Endothelial cell (in vitro differentiated cells): ENCODE results near the gene PLA2G15. TPM values are rescaled to one million over a fixed set of nuclear protein-coding genes. Genes with fewer than 3 reads are reported as not detected.

Experiments
- DNase-seq: peaks from one replicate; pipeline ENCODE4 v3.0.0; 2021; ENCODE audit warnings: low spot score
- H3K27ac Mint-ChIP-seq: one replicate; pipeline ENCODE4 v1.8.0; 2021; ENCODE audit warnings: mixed read lengths, inconsistent platforms; ENCODE audit not compliant: unreplicated experiment
- H3K27me3 Mint-ChIP-seq: one replicate; pipeline ENCODE4 v1.8.0; 2021; ENCODE audit warnings: mild to moderate bottlenecking, moderate library complexity, mixed read lengths, inconsistent platforms; ENCODE audit not compliant: unreplicated experiment
- H3K36me3 Mint-ChIP-seq: one replicate; pipeline ENCODE4 v1.8.0; 2021; ENCODE audit warnings: mild to moderate bottlenecking, low read depth, mixed read lengths, inconsistent platforms; ENCODE audit not compliant: unreplicated experiment
- H3K4me1 Mint-ChIP-seq: one replicate; pipeline ENCODE4 v1.8.0; 2021; ENCODE audit warnings: mild to moderate bottlenecking, mixed read lengths, inconsistent platforms; ENCODE audit not compliant: unreplicated experiment
- H3K4me3 Mint-ChIP-seq: one replicate; pipeline ENCODE4 v1.8.0; 2021; ENCODE audit warnings: mild to moderate bottlenecking, mixed read lengths, inconsistent platforms; ENCODE audit not compliant: unreplicated experiment
- H3K9me3 Mint-ChIP-seq: one replicate; pipeline ENCODE4 v1.8.0; 2021; ENCODE audit warnings: mixed read lengths, inconsistent platforms; ENCODE audit not compliant: unreplicated experiment
- CTCF ChIP-seq: fragments of 200-600 bp; sonication (generic); IDR thresholded peaks from one replicate; pipeline ENCODE4 v1.5.0; 2021; ENCODE audit warnings: antibody characterized with exemption; ENCODE audit not compliant: unreplicated experiment
- total RNA-seq: library from RNA; stranded (reverse); fragmentation: NEBNext Ultra II Directional; extraction: Animal tissue kit (Norgen Biotek cat#: 25700); gene quantifications from one replicate; pipeline ENCODE4 v1.2.1, GENCODE V29; 2021; ENCODE audit not compliant: unreplicated experiment

Gene PLA2G15
- total RNA-seq, 1 donor from 2014 or later = 14.9 TPM

GRCh38 chr16:68296291-68296690, 51.1 kb downstream of the PLA2G15 start:
- no peak for DNase-seq
- Mint-ChIP-seq H3K4me3 (peak overlapping the region; percentile 68), H3K36me3 (peaks cover 24% of the 10 kb centered on the region), H3K4me1 (peaks cover 10% of the 10 kb centered on the region), H3K27me3 (peaks cover 1% of the 10 kb centered on the region), H3K27ac (peak overlapping the region; percentile 40), H3K9me3 (no peaks in the 10 kb centered on the region)
- TF ChIP-seq CTCF = no peak

GRCh38 chr16:68296693-68297092, 51.5 kb downstream of the PLA2G15 start:
- peaks cover 24% of the 10 kb centered on the region for H3K36me3 Mint-ChIP-seq
- peaks cover 6% of the 10 kb centered on the region for H3K4me1 Mint-ChIP-seq
- DNase-seq = no peak
- no peaks in the 10 kb centered on the region for H3K9me3 Mint-ChIP-seq
- H3K4me3 Mint-ChIP-seq = peak overlapping the region; percentile 68
- TF ChIP-seq CTCF = no peak
- peak overlapping the region; percentile 40 for H3K27ac Mint-ChIP-seq
- H3K27me3 Mint-ChIP-seq = no peaks in the 10 kb centered on the region

- H3K4me3 Mint-ChIP-seq = no peak overlapping the region
- peaks cover 31% of the 10 kb centered on the region for H3K36me3 Mint-ChIP-seq
- no peak for TF ChIP-seq CTCF
- H3K4me1 Mint-ChIP-seq = no peaks in the 10 kb centered on the region
- no peaks in the 10 kb centered on the region for H3K27me3 Mint-ChIP-seq
- DNase-seq = no peak
- no peak overlapping the region for H3K27ac Mint-ChIP-seq
- H3K9me3 Mint-ChIP-seq = no peaks in the 10 kb centered on the region
These were observed 52.7 kb downstream of the PLA2G15 start for GRCh38 chr16:68297908-68298307.

- Mint-ChIP-seq H3K9me3 (no peaks in the 10 kb centered on the region), H3K4me1 (no peaks in the 10 kb centered on the region), H3K27me3 (no peaks in the 10 kb centered on the region), H3K4me3 (no peak overlapping the region), H3K36me3 (peaks cover 31% of the 10 kb centered on the region), H3K27ac (no peak overlapping the region)
- no peak for DNase-seq
- no peak for TF ChIP-seq CTCF
These were observed 53.1 kb downstream of the PLA2G15 start for GRCh38 chr16:68298312-68298711.

- Mint-ChIP-seq H3K9me3 (no peaks in the 10 kb centered on the region), H3K4me1 (no peaks in the 10 kb centered on the region), H3K4me3 (peak overlapping the region; percentile 49), H3K36me3 (peaks cover 38% of the 10 kb centered on the region), H3K27ac (no peak overlapping the region), H3K27me3 (no peaks in the 10 kb centered on the region)
- no peak for TF ChIP-seq CTCF
- no peak for DNase-seq
These were observed 53.9 kb downstream of the PLA2G15 start for GRCh38 chr16:68298907-68299561.
